NOMO-1 (cell line): ENCODE measurements around the gene KRT12.
"Not testable (repeated sequence)": the region's sequence is repeated elsewhere in the genome, so short reads cannot be mapped to it uniquely, and the experiment has no call there.

Experiments
- DNase-seq, 2 experiments: peaks; one replicate each; lab custom pipeline; 2025; ENCODE audit not compliant: unreplicated experiment in 2 of 2; lab: John Stamatoyannopoulos, UW

Gene KRT12

DNA sequence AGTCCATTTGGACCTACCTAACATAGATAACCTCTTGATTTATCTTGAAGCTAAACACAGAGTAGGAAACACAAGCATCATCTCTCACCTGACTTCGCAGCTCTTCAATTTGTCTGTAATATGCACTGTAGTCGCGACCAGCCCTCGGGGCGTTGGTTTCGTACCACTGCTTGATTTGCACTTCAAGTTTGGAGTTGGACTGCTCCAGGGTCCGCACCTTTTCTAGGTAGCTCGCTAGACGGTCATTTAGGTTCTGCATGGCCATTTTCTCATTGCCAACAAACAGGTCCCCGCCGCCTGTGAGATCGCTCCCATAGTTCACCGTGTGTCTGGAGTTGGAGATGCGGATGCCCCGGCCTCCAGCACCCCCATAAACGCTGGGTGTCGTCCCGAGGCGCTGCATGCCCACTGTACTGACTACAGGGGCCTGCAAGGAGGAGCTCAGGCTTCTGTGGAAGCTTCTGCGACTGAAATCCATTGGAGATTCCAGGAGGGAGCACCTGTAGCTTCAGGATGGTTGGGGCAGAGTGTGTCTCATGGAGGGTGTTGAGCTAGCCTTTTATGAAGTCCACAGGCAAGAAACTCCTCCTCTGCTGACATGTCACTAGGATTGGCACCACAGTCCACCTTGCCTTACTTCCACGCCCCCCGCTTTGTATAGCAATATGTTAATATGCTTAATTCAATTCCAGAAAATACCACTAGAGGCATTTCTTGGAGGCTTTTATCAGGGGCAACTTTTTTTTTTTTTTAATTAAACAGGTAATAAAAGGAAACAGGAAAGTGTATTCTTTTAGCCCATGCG, 17.9 kb upstream of the KRT12 start, which contains the start of gene KRT20:
Gene KRT20, minus strand, starts transcription at position 535 of the 805 bp plus-strand sequence. Its CDS starts 57 bp downstream, at position 478.
- DNase-seq: no peak

DNA sequence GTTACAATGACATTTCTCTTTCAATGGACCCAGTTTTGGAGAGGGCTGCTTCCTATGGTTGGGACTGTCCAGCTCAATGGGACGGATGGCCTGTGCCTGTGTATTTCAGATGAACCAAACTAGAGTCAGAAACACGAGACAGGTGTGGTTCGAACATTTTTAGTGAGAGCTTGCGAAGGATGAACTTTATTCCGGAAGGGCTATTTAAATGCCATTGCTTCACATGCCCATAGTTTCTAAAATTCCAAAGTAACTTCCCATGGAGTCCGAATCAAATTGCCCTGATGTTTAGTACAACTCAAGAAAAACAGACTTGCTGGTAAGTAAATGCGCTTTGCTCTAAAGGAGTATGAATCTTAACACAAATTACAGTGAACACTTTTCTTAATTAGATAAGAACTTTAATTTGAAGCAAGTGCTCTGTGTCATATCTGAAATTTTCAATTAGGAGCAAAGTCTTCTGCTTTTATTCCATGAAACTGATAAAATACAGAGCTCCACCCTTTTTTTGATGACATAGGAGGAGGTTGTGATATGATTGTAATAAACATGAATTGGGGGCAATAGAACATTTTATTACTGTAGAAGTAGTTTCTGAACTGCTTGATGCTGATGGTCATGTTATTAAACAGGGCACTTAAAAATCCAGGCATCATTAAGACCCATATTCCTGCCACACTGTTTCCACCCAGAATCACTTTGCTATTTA, 16.8 kb upstream of the KRT12 start:
- no peak for DNase-seq

DNA sequence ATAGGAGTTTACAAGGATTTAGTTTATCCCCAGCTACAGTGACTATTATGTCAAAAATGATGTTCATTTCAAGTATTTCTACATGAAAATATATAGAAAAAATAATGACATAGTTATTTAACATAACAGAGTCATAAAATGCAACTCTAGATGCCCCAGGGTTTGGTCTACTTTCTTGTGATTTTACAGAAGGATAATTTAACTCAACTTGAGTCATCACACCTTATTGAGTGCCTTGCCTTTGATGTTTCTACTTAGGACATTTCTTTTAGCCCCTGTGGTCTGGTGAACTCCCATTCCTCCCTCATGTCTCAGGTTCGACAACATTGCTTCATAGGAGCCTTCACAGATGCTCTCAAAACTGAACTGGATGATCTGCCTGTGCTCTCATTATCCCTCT, 16.0 kb upstream of the KRT12 start:
- DNase-seq: no peak

DNA sequence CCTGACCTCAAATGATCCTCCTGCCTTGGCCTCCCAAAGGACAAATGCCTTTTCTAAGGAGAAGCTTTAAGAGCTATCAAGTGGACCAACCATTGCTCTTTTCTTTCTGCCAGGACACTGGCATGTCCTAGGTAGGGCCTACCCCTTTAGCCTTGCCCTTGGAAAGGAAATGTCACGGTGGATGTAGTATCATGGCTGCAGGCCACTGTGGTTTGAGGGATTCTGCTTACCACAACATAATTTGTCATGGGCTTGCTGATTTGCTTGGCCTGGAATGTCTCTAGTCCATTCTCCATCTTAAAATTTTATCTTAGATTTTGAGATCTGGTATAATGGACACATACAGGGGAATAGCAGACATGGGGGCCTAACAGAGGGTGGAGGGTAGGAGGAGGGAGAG, 12.0 kb upstream of the KRT12 start:
- no peak for DNase-seq

DNA sequence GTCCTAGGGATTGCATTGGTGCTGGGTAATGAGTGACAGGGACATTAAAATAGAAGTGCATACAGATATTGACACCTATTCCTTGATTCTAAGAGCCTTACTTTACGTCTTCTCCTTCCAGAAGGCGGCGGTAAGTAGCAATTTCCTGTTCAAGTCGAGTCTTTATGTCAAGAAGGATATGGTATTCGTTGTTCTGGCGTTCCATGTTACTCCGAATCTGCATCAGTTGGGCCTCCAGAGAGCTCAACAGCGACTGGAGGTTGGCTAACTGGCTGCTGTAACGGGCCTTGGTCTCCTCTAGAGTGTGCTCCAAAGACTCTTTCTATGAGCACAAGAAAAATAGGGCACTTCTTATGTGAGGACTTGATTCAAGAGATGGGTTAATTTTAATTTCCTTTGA, 11.0 kb upstream of the KRT12 start:
- no peak for DNase-seq

DNA sequence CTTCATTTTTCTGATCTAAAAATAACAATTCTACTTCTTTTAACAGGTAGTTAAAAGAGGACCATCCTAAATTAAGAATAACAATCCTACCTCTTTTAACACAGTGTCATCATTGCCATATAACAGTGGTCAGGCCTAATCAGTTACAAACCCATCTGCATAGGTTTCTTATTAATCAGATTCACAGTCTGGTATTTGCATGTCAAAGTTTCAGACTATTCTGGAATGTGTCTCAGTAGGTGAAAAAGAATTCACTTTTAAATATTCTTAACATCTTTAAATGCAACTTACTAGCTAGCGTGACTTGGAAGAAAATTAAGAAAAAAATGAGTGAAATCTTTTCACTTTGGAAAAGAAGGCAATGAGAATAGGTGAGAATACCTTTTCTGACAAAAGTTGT, 6.8 kb upstream of the KRT12 start:
- no peak for DNase-seq

DNA sequence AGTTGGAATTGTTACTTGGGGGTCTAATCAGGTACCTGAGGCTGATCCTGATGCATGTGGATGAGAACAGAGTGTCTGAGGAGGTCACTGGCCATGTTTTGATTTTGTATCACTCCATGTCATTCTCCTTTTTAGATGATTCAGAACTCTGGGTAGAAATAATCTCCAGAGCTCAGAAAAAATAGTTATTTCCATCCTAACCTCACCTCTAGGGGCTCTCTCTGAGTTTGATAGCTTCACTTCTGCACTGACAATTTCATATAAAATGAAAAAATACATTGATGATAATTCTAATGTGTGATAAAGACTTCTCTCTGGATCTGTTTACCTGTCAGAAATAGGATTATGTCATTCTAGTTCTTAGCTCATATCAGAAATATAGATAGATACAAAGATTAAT, 6.2 kb upstream of the KRT12 start:
- DNase-seq: no peak

DNA sequence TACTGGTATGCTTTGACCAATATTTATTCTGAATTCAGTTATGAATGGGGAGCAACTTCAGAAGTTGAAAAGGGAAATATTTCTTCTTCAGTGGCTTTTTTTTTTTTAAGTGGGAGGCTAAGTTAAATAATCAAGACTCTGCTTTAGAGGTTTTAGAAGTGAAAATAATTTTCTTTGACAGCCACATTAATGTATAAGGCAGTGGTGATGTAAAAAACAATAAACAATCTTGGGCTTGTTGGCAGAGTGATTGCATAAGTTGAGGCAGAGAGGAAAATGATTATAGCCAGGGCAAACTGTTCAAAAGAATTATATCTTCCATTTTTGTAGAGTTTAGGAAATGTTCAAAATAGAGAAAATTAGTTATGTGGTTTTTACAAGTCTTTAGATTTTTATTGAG, 5.4 kb upstream of the KRT12 start:
- no peak for DNase-seq

DNA sequence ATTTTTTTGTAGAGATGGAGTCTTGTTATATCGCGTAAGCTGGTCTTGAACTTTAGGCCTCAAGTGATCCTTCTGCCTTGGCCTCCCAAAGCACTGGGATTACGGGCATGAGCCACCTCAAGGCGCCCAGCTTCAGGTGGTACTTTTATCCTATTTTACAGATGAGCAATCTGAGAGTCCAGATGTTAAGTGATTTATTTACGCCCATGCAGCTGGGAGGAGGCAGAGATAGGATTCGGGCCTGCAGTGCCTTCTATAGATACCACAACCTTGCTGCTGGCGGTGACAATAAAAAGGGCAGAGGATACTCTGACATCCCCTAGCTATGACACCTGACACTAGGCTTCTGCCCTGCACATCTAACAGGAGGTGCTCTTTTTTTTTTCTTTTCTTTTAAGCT, 4.3 kb upstream of the KRT12 start:
- no peak for DNase-seq

DNA sequence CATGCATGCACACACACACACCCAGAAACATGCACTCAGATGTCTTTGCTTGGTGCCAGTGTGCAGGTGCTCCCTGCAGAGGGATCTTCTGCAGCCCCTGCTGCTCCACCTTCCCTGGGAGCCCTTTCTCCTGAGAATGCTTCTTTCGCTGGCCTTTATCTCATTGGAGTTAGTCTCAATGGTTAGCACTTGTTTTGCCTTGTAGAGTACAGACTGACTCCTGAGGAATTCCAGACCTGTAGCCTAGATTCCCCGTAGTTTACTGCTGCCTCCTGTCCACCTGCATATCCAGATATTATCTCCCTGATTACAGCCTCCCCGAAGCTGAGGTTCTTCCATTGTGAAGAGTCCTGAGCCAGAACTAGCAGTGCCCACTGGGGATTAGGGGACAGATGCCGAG, 3.1 kb upstream of the KRT12 start:
- DNase-seq: no peak

DNA sequence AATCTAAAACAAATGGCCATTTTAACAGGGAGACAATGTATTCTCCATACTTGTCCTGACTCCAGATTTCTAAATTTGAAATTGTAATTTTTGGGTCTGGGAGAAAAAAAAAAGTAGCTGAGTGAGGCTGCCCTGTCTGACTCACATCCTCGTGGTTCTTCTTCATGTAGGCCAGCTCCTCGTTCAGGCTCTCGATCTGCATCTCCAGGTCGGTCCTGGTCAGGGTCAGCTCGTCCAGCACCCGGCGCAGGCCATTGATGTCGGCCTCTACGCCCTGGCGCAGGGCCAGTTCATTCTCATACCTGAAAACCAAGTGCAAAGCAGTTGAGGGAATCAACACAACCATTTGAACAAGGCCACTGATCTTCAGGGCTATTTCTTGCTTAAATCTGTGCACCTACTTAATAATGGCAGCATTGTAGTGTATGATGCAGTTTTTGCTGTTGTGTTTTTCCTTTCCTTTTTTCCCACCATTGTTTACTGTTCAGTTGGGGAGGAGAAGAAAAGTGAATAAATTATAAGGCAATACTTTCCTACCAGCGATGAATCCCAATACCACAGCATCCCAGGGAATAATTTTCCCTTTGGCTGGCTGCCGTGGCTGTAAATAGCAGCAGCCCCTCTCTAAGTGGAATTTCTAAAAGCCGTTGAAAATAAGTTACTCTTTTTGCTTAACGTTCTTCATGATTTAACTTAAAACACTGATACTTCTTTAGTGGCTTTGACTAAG, 2.2 kb downstream of the KRT12 start:
- no peak for DNase-seq

DNA sequence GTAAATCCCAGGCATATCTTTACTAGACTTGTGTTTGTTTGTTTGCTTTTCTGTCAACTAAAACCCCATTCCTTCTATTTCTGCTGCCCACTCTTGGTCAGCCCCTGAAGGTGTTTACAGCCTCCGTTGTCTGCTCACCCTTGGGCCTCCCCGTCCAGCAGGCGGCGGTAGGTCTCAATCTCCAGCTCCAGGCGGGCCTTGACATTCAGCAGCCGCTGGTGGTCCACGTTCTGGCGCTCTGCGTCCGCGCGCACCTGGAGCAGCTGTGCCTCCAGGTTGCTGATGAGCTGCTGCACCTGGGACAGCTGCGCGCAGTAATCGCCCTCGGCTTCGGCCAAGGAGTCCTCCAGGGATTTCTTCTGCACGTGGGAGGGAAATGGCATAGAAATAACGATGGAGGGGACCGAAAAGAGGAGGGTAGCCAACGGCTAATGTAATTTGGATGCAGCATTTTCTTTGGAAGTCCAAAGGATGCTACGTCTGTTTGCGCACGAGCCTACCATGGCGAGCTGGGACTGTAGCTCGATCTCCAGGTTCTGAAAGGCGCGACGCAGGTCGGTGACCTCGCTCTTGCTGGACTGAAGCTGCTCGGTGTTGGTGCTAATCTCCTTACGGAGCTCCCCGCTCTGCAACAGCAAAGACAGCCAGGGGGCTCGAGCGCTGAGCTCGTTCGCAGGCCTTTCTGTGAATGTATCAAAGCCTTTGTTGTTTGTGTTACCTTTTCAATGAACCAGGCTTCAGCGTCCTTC, 3.9 kb downstream of the KRT12 start:
- no peak for DNase-seq

DNA sequence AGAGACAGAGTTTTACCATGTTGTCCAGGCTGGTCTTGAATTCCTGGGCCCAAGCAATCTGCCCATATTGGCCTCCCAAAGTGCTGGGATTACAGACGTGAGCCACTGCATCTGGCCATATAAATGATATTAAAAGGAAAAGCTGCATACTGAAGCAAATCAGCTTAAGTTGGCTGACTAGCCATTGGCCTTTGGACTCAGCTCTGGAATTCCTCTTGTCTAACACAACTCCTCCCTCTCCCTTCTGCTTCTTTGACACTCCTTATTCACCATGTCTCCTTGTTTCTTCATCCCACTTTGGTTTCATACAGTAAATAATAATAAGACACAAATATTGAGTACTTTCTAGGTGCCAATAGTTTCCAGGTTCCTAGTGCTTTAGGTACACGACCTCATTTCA, 7.5 kb downstream of the KRT12 start:
- no peak for DNase-seq

DNA sequence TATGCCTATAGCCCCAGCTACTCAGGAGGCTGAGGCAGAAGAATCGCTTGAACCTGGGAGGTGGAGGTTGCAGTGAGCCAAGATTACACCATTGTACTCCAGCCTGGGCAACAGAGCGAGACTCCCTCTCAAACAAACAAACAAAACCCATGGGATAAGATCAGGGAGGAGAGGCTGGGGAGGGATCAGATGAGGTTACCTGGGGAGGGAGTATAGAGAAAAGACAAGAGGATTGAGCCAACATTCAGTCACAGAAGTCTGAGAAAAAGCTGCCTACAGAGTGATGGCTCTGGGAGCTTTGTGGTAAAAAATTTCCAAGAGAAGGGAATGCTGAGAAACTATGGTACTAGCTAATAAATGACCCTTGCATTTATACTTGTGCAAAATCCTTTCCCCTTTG, 8.4 kb downstream of the KRT12 start:
- DNase-seq: not testable (repeated sequence)

DNA sequence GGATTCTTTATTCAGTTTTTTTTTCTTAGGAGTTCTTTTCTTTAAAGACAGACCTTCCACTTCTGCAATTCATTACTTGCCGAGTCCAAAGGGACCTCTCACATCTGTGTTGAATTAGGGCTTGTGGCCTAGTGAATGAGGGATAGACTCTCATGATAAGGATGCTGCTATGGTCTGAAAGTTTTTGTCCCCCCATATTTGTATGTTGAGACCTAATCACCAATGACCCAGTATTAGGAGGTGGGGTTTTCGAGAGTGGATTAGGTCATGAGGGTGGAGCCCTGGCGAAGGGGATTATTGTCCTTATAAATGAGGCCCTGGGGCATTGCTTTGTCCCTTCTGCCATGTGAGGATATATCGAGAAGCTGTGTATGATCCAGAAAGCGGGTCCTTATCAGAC, 9.5 kb downstream of the KRT12 start:
- no peak for DNase-seq

DNA sequence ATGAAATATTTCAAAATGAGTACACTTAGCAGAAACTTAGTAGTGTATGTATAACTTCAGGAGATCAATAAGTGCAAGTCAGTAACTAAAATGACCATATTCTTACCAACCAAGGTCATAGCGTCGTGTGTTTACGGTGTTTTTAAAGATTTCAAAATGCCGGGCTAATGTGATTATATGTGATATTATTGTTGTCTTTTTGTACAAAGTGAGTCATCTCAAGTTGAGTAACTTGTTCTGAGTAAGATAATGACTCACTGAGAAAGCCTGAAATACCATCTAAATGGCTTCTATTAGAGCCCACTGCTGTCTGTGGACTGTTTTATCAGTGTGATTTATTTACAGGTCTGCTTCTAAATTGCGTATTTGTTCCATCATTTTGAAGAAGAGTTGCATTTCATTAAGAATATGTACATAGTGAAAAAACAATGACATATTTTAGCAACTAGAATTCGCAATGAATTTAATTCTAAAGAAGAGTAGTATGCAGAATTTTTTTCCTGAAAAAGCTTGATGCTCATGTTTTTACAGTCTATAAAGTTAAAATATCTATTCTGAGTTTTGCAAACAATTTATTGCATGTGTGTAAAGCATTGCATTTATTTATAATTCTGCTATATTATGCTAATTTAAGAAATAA, 12.7 kb downstream of the KRT12 start:
- peak in 1 of 2 experiments; percentile 82 for DNase-seq

DNA sequence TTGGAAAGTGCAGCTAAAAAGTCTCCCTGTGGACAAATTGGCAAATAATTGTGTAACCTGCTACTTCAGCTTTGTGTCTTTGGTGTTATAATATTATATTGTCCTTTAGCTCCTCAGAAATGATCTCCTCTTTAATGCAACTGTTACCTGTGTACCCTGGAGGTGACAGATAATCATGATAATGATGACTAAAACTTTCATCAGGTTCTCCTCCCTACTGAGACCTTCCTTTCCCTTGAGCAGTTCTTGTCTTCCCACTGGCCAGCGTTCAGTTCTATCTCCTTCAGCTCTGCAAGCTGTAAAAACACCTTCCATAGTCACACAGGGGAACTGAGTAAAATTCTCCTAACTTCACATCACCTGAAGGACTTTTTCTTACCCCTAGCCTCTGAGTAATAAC, 14.7 kb downstream of the KRT12 start:
- DNase-seq: no peak

DNA sequence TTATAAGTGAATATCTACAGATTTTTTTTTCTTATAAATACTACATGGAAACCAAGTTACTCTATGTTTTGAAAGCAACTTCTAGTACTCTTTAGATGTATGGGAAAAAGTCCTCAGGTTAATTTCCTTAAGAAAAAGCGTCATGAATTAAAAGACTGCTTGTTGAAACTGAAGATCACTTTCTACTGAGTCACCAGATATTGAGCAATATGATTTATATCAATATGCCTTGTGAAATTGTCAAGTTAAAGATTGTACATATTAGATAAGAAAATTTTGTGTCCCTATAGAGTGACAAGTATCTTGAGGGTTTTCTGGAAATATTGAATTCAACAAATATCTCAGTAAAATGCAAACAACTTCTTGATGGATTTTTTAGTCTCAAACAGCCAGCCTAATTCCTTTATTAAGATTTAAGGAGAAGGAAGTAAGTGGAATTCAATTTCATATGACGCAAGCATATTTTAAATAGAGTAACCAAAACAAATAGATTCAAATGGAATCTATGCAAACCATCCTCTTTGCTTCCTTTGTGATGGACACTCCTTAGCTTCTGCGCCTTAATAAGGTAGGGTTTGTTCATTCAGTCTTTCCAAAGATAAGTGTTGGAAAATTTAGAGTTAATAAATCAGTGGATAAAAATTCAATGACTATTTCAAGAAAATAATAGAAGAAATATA, 16.6 kb downstream of the KRT12 start:
- DNase-seq: peak in 1 of 2 experiments; percentile 52

DNA sequence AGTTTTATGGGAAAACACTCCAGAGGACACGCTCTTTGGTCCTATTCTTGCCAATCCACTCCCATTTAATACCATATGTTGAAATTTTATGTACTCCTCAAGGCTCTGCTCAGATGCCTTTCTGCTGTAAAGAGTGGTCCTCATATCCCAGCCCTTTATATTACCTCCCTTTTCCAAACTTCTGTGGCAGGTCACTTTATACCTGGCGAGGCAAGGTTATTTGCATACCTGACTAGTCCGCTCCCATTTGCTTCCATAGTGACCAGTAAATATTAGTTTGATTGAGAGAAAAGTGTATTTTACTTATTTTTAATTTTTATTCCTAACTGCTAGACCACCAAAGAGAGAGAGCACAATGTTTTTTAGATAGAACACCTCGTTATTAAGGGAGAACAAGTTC, 17.3 kb downstream of the KRT12 start:
- no peak for DNase-seq
